ENCODE data around the gene DDR2.

- TF ChIP-seq RAD21 (conservative IDR thresholded peaks at IDR 0.05): no peak
- TF ChIP-seq EP300 (conservative IDR thresholded peaks at IDR 0.05; ENCODE audit: poor library complexity, severe bottlenecking): no peak
- no peak for TF ChIP-seq CTCF (IDR thresholded peaks at IDR 0.05; ENCODE audit: poor library complexity, severe bottlenecking)
- TF ChIP-seq TAF1 (IDR thresholded peaks at IDR 0.05; ENCODE audit: low read depth): no peak
- no peak for TF ChIP-seq MXI1 (conservative IDR thresholded peaks at IDR 0.05; ENCODE audit: poor library complexity, severe bottlenecking)
Measured at GRCh38 chr1:162626761-162627160, 5.5 kb upstream of the DDR2 start.
